ENCODE data around the gene ATP1B2.

ATP1B2 gene

DNA sequence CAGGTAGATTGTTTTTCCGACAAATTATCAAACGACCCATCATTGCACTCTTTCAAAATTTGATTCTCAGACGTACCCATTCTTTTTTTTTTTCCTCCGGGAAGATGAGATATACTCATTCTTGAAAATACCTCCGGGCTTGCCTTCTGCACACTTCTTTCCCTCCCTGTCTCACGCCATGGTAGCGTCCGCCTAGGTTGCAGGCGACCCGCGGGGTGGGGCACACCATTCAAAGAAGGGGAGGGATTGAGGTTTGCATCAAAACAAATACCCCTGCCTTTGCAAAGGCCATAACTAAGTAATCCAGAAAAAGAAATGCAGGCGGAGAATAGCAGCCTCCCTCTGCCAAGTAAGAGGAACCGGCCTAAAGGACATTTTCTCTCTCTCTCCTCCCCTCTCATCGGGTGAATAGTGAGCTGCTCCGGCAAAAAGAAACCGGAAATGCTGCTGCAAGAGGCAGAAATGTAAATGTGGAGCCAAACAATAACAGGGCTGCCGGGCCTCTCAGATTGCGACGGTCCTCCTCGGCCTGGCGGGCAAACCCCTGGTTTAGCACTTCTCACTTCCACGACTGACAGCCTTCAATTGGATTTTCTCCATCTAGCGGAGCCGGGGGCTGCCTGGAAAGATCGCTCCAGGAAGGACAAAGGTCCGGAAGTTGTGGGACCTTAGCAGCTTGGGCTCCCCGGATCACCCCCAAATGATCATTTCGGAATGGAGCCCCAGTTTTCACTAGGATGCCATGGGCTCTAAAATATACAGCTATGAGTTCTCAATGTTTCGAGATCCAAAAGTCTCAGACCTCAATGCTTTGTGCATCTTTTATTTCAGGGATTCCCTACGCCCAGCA lies 35.7 kb downstream of the ATP1B2 start:
- peak; percentile 36 for DNase-seq

DNA sequence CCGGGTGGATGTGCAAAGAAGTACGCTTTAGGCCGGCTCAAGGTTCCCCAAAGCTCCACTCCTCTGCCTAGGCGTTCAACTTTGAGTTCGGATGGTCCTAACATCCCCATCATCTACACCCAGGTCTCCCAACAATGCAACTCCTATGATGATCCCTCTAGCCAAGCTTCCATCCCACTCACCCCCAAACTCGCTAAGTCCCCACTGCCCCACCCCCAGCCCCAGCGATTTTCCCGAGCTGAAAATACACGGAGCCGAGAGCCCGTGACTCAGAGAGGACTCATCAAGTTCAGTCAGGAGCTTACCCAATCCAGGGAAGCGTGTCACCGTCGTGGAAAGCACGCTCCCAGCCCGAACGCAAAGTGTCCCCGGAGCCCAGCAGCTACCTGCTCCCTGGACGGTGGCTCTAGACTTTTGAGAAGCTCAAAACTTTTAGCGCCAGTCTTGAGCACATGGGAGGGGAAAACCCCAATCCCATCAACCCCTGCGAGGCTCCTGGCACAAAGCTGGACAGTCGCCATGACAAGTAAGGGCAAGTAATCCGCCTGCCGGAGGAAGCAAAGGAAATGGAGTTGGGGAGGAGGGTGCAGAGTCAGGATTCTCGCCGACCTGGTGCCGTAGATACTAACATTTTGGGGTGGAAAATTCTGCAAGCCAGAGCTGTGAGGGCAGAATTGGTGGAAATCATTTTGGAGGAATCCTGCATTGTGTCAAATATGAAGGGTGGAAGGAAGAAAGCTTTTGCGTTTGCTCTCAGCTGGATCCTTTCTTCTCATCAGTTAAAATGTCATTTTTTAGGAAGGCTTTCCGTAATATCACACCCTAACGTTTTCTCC lies 36.6 kb downstream of the ATP1B2 start, which contains the start of gene TP53:
TSS of gene TP53 (minus strand) at position 419 of the 836 bp plus-strand sequence. CDS start 10,896 bp downstream, outside the sequence.
- peak; percentile 71 for DNase-seq

DNA sequence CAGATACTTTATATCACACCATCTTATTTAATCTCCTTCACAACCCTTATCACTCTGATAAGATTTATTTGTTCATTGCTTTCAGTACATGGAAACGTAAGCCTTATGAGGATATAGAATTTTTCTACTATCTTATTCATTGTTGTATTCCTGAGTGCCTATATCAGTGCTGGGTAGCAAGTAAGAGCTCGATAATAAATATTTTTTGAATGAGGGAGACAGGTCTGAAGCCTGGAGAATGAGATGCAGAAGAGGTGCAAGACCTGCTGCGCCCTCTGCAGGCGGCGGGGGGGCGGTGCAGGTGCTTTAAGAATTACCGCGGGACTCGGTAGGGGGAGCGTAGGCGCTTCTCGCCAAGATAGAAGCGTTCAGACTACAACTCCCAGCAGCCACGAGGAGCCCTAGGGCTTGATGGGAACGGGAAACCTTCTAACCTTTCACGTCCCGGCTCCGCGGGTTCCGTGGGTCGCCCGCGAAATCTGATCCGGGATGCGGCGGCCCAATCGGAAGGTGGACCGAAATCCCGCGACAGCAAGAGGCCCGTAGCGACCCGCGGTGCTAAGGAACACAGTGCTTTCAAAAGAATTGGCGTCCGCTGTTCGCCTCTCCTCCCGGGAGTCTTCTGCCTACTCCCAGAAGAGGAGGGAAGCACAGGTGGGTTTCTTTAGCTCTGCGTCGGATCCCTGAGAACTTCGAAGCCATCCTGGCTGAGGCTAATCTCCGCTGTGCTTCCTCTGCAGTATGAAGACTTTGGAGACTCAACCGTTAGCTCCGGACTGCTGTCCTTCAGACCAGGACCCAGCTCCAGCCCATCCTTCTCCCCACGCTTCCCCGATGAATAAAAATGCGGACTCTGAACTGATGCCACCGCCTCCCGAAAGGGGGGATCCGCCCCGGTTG lies 37.4 kb downstream of the ATP1B2 start, which contains the start of gene WRAP53:
TSS of gene WRAP53 (plus strand) at position 570 of the 900 bp plus-strand sequence. CDS start at position 742, 172 bp downstream.
- DNase-seq = peak; percentile 88

DNA sequence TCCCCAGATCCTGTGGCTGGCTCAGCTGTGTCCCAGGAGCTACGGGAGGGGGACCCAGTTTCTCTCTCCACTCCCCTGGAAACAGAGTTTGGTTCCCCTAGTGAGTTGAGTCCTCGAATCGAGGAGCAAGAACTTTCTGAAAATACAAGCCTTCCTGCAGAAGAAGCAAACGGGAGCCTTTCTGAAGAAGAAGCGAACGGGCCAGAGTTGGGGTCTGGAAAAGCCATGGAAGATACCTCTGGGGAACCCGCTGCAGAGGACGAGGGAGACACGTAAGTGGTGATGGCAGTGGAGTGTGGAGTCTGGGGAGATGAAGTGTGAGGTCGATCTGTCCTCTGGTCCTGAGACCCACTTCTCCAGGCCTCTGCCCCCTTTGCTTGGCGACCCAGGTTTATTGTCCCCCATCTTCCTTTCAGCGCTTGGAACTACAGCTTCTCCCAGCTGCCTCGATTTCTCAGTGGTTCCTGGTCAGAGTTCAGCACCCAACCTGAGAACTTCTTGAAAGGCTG lies 38.1 kb downstream of the ATP1B2 start:
- no peak for DNase-seq

GRCh38 chr17:7695586-7695985 lies 44.9 kb downstream of the ATP1B2 start:
- no peak for DNase-seq

- DNase-seq = no peak
Measured at GRCh38 chr17:7697828-7698588, 47.3 kb downstream of the ATP1B2 start.

DNA sequence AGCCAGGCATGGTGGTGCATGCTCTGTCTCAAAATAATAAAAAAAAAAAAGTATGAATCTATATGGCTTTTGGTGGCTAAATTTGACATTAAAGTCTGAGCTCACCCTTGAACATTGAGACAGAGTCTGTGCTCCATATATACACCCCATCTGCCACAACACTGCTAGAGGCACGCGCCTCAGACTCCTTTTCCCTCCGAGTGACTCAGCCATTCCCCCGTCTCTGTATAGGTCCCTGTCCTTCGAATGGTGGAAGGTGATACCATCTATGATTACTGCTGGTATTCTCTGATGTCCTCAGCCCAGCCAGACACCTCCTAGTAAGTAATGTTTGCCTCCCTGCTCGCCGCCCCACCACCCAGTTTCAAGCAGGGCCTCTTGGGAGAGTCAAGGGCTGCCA lies 49.8 kb downstream of the ATP1B2 start:
- no peak for DNase-seq

GRCh38 chr17:7701681-7702080 lies 51.0 kb downstream of the ATP1B2 start:
- DNase-seq = no peak

GRCh38 chr17:7702776-7703175 lies 52.0 kb downstream of the ATP1B2 start:
- DNase-seq = no peak

- no peak for DNase-seq
Measured at GRCh38 chr17:7703584-7704479, 53.1 kb downstream of the ATP1B2 start.

GRCh38 chr17:7704601-7705268 lies 54.0 kb downstream of the ATP1B2 start, which contains the start of gene EFNB3:
TSS of gene EFNB3 (plus strand) at chr17:7705202. CDS start at chr17:7705599, 397 bp downstream.
- no peak for DNase-seq

DNA sequence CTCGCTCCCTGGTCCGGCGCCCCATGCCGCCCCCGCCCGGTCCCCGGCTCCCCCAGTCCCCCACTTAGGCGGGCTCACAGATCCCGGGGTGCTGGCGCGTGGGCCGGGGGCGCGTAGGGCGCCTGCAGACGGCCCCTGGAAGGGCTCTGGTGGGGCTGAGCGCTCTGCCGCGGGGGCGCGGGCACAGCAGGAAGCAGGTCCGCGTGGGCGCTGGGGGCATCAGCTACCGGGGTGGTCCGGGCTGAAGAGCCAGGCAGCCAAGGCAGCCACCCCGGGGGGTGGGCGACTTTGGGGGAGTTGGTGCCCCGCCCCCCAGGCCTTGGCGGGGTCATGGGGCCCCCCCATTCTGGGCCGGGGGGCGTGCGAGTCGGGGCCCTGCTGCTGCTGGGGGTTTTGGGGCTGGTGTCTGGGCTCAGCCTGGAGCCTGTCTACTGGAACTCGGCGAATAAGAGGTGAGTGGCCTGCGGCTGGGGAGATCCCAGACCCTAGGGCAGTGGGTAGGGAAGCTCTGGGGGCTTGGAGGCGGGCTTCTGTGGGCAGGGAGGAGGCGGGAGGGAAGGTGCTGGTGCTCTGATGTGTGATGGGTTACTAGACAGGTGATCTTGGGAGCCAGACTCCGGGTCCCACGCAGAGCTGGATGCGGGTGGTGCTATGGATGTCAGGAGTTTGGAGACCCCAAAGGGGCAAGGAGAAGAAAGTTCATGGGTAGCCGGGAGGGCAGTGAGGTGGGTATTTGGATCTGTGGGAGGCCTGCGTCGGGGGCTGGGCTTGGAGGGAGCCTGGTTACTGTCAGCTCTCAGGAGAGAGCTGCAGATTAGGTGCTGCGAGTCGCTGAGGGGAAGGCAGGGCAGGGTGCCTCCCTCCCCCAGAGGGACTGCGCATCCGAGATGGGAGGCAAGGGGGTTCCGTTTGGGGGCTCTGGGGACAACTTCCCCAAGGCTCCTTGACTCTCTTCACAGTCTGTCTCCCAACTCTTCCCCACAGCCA lies 54.8 kb downstream of the ATP1B2 start:
- DNase-seq = no peak

- no peak for DNase-seq
Measured at GRCh38 chr17:7706631-7707354, 56.1 kb downstream of the ATP1B2 start.
